GM19238 (cell line): Measurements from ENCODE around the gene AGMO.

Experiments used
- DNase-seq: peaks from one replicate; pipeline ENCODE4 v3.0.0; 2011; ENCODE audit warnings: low spot score; ENCODE audit not compliant: insufficient read length

The AGMO gene

DNA sequence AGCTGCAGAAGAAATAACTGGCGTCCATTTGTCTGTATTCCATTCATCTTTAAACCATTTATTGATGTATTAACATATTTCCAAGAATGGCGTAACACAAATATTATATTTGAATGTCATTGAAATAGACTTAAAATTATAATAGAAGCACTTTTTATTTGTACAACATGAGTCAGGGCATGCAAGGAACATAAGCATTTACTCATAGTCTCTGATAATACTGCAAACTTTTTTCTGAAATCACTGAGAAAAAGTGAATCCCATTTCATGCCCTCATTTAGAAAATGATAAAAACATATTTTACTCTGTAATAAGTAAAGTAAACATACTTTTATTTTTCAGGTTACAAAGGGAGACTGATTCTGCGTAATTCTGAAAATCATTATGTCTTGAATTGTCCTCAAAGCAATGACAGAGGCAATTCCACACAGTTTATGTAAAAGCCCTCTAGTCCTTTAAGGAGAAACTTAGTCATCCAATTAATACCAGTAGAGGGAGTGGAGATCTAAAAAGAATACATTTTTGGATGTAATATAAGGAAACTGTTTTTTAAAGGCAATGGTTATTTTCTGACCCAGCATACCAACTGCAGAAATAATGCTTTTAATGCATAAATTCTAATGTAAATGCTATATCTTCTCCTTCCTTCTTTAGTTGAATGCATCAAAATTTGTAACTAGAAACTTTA lies 58.1 kb downstream of the AGMO start:
- no peak for DNase-seq

DNA sequence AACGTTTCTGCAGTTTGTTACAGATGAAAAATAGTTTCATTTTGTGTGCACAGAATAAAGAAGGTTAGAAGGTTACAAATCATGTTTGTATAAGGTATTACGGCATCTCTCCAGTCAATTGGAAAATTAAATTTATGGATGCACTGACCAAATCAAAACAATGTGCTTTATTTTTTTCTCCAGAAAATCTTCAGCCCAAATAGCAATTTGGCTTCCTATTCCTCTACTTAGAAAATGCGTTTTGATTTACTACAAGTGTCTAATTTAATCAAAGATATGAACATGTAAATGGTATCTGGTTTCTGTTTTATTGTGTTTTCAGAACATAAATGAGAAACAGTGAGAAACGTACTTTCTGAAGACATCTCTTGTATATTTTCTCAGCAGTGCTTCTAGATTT lies 63.4 kb downstream of the AGMO start:
- no peak for DNase-seq

DNA sequence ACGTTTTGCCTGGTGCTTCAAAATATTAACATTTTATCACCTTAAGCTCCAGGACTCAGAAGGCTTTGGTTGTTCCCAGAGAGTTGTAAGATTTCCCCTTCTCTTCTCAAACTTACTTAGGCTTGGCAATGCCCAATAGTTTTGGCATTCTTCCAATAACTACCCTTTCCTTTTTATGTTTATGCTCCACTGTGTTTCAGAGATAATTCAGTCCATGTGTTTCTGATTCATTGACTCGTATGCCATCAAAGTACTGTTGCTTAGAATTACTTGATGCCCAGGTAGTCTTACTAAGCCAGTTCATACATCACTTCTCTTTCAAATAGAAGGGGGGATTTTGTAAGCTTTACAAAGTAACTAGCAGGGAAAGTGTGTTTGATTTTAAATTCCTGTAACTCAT lies 66.6 kb downstream of the AGMO start:
- no peak for DNase-seq

DNA sequence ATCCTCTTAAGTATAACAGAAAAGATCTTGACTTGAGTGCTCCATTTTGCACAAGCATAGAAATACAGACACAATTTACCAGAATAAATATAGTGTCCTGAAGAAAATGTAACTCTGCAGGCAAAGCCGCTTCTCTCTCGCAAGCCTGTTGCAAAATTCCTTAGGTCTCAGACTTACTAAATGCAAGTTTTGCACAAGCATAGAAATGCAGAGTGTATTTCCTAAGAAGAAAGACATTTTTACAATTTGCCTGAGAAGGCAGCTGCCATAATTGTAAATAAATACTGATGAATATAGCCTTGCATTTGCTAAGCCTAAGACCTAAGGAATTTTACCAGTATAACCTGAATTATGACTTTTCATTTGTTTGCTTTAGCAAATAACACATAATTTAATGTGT lies 67.1 kb downstream of the AGMO start:
- no peak for DNase-seq

DNA sequence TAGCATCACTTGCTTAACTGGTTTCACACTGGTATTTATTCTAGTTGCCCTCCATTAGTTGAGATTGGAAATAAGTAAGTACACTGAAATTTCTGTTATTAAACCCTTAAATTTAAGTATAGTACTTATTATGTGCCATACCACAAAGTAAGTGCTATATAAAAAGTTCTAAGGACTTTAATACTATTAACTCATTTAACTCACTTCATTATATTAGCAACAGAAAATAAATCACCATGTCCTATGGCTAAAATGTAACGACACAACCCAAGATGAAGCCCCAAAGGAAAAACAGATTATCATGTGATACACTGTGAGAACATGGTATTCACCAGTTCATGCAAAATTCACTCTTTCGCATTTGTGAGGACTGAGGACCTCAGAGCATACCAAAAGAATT lies 70.5 kb downstream of the AGMO start:
- no peak for DNase-seq

DNA sequence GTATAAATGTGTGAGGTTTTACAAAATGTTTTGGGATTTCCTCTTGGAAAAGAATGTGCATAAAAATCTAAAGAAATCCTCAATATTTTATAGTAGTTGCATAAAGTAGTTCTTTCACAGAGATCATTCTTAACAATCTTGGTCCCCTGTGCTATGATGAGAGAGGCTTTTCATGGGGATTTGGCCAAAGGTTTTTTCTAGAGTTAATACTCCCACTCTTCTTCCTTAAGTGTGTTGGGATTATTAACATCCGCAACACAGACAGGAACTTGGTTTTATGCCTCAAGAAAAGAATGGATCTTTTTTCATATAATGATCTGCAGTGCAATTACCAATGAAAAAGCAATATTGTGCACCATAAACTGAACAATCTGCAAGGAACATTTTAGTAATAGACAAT lies 71.5 kb downstream of the AGMO start:
- no peak for DNase-seq

DNA sequence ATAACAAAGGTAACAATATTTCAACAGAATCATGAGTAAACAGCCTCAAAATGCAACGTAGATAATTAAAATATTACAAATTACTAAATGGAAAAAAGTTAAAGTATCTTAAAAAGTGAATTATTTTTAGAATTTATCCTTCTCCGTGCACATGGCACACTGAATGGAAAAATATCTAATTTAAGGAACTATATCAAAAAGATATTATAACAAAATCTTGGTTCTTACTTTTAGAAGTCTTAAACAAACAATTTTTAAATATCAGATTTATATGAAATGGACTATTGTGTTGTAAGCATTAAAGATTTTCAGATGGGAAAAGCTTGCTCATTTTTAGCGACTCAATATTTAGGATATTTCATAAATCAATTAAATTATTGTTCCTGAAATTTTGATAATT lies 72.0 kb downstream of the AGMO start:
- DNase-seq = no peak

DNA sequence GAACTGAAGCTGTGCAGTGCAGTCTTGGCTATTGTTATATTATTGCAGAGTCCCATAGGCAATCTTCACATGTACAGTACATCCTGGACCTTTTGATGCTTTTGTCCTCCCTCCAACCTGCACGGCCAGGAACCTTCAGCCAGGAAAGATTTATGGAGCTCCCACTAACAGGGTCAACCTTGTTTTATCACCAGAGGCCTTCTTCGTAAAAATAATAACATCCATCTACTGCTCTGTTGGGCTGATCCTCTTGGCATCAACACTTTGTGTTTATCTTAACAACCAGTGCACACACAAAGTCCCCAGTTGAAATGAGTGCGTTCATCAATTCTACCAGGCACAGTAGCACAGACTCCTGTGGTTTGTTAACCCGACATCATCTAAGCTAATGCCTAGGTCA lies 72.4 kb downstream of the AGMO start:
- DNase-seq = no peak

DNA sequence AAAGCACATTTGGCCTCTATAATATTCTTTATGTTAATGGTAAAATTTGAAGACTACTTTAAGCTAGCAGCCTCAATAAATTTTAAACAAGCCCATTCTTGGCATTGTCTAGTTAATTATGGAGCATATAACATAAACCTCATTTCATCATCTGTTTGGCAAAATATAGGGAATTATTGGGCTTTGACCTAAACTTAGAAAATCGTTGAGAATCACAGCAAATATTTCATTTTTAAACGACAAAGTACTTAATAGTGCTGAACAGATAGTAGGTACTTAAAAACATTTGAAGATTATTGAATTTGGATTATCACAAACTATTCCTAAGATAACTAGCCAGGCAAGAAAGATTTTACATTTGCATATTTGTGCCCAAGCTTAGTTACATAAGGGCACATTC lies 73.4 kb downstream of the AGMO start:
- DNase-seq = no peak

DNA sequence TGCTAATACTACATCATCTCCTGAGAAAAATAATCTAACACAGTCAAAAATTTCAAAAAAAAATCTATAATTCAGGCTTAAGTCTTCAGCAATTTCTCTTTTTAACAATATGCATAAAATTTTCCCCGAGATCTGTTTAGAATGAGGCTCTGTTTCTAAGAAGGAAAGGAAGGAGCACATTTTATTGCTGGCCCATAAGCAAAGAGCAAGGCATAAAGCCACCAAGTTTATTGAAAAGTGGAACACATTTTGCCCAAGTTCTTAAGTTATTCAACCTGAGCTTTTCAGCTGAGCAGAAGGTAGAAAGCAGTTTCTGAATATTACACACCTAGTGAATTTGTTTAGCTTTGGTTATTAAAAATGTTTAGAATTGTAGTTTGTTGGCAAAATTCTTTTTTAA lies 73.9 kb downstream of the AGMO start:
- DNase-seq = no peak

DNA sequence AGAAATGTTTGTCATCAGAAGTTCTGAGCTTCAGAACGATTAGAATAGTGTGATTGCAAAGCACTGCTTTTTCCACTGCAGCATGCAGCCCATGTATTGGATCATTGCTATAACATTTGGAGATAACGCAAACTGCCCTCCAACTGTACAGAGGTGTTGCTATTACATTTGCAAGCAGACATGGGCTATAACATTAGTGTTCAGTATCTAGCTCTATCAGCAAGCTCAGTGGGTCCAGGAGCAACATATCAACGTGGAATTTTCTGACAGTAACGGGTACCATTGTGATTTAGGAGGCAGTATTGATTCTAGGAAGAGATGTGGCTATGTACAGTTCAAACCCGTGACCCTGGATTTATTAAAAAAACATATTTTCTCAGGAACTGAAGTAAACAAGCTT lies 75.8 kb downstream of the AGMO start:
- no peak for DNase-seq

DNA sequence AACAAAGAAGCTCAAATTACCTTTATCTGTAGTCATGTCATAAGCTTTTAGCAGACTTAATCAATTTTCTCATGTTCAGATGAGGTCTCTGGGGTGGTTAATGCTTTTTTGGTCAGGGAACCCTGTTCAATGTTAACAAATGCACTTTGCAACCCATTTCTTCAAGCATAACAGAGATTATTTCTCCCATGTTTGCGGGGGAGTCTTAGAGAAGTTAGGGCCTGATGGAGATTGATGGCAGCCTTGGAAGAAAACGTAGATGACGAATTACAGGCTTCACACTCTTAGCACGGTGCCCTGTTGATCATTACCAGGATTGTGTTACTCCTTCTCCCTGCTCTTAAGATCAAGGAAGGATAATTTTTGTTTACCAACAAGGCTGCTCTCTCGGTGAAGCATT lies 76.4 kb downstream of the AGMO start:
- no peak for DNase-seq

DNA sequence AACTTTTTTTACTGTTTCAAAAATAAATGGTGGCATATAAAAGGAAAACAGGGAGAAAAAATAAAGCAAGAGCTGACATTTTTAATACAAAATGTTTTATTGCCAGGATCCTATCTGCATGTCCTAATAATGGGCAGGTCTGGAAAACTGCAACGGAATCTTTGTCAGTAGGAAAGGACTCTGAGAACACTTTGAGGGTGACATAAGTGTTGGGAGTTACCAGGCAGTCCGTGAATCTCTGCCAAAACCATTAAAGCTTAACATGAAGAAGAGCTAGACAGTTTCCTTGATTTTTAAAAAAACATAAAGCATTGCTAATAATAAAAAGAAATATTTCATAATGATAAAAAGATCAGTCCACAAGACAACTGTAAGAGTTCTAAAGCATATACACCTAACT lies 80.7 kb downstream of the AGMO start:
- DNase-seq = no peak

DNA sequence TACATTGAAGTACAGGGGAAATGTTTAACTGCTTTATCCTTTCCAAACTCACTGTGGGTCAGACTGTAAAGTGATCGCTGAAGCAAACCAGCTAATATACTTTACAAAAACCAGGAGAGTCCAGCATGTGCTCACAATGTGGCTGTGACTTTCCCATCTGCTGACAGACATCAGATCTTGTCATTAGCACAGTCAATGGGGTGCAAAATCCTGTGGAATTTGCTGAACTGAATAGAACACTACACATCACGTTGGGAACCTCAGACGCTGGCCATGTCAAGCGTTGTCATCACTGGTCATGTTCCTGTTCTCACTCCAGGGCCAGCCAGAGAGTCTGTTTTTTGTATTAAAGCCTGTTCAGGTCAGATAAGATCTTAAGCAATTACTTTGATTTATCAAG lies 83.4 kb downstream of the AGMO start:
- no peak for DNase-seq

DNA sequence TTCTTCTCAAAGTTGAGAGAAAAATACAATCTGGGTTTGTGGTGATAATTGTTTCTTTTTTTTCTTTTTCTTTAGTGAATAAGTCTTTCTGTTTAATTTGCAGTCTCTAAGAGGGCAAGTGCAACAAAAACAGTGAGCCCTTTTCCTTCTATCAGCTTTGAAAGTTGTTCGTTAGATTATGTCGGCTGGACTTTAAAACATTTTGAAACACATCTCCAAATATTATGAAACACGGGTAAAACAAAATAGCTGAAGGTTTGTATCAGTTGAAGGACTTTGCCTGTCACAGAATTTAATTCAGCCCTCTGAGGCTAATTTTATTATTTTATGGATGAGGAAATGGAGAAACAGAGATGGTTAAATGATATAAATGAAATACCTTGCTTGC lies 85.3 kb downstream of the AGMO start:
- no peak for DNase-seq

DNA sequence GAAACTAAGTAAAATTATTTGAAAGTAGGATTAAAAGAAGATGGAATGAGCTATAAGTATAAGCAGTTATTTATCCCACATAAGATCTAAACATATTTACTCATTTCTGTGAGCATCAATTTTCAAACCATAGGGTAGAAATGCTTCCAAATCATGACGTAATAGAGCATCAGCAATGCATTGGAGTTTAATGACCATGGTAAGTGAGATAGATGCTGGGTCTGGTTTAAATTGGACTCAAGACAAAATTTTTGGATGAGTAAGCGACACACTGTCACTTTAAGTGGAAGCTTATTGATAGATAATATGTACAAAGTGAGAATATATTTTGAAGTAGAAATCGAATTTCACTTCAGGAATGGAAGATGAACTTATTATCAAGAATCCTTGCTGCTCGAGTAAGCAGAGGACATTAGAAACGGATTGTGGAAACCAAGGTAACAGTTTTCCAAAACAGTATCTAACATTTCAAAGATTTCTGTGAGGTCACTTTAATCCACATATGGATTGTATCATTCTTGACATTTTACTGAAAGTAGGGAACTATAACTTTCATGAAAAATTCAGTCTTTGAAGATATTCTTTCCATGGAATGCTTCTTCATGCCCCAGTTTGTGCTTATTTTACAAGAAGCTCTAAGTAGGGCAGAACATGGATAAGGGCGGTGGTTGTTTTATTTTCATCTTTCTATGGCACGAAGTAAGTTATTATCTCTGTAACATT lies 85.8 kb downstream of the AGMO start:
- no peak for DNase-seq

DNA sequence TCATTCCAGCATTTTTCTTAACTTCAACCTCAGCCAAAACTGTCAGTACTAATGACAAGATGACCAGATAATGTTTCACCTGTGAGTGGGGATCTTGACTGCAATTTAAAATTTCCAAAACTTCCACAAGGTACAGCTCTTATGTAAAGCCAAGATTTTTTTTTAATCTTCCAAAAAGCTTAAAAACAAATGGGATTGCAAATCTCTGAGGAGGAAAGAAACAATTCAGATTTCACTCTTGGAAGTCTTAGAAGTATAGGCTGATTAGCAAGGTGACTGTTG lies 90.2 kb downstream of the AGMO start:
- DNase-seq = no peak

DNA sequence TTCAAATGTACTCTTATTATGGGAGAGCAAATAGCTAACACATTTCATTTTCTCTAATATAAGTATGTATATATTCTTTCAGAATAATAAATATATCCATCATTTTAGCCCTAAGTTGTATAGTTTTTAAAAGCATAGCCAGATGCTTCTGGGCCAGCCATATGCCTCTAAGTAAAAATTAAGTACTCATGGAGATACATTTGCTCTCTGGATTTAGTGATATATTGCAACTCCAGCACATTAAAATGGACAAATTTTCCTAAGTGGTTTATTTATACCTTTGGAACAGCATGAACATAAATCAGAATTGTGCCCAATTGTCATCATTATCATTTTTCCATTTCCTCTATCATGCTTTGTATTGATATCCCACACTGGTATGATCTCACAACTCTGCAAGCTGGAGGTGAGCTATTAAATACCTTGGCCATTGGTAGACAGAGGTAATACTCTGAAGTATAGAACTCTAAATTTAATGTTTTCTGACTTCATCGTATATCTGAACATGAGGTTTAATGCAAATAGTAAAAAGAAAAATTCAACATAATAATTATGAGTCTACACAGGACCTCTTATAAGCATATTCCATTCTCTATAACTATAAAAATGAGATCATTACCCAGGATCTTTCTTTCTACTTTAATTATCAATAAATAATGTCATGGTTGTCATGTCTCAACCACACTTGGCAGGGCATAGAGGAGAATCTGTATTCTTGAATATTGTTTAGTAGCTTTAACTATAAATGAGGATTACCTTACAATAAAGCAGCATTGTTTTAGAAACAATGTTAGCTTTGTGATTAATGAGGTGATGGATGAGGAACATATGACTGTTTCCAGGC lies 90.8 kb downstream of the AGMO start:
- DNase-seq = no peak

DNA sequence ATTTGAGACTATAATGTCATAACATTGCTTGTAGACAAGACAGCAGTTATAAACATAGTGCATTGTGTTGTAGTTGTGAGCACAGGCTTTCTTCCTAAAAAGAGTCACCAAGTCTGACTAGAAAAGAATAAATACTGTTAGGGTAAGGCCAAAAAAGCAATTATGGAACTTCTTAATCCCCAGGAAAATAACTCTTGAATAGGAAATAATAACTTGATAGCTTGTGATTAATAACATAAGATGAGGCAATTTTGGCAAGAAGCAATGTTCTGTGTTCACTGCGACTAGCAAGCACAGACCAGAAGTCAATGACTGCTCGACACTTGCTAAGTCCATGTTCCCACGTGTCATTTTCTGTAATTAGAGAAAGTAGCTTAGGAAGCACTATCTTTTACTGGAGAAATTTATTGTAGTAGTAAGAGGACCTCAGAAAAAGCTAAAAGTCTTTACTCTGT lies 97.1 kb downstream of the AGMO start:
- DNase-seq = no peak

DNA sequence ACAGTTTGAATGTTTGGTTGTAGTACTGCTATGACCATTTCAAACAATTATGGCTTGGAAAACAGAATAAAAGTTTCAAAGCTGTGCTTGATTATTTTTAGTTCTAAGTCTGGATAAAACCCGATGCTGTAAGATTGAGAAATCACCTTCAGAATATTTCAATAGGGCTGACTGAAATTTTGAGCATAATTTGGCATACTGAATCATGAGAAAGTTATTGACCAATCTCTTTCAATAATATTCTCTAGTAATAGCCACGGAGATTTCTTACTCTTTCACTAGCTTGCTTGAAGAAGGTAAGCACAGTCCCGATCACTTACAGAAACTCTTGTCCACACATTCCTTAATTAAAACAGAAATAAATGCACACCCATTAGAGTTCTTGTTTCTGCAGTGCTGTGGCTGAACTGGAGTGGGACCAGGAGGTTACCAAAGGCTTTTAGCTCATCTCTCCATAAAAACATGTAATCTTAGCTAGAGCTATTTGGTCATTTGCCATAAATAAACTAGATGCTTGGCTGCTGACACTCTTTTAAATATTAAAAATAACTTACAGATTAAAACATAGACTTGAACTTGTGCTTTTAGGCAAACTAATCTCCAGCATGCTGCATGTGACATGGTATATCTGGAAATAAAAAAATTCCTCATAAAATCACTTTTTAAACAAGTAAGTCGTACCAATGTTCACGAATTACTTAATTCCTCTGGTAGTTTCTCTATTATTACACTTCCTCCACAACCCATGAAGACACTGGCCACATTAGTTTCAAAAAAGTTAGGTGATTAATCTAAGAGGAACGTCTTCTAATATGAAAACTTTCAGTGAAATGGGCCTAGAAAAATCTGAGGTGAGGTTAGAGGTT lies 97.8 kb downstream of the AGMO start:
- no peak for DNase-seq

DNA sequence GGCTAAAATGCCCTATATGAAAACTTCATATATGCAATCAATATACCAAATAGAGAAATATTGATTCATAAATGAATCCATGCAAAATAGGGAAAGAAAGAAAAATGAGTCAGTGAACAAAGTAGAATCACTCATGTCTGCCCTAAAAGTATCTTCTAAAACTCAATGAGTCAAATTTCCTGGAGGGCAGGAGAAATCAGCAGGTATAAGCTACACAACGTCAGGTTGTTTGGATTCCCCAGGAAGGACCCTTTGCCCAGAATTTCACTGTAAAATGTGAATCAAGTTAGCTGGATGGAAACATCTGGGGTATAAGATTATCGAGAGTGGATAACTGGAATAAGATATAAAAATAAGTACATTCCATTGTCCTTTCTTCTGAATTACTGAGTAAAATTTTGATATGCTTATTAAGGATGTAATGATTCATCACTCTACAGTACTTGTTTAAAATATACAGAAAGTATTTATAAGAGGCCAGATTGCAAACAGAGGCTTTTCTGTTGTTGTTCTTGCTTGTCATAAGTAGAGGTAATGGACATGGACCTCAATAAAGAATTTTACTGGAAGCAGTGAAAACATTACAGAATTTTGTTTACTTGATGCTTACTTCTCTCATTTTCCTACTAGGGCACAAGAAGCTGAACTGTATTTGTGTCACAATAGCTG lies 99.0 kb downstream of the AGMO start:
- DNase-seq = no peak
